Ishikawa (cell line): Measurements from ENCODE around the gene ADISSP.

Experiments used
- CEBPB ChIP-seq: IDR thresholded peaks from 2 replicates; pipeline ENCODE4 v1.6.1; 2012
- CREB1 ChIP-seq: IDR thresholded peaks from 2 replicates; pipeline ENCODE4 v1.6.1; 2012; ENCODE audit warnings: low read depth
- EGR1 ChIP-seq: IDR thresholded peaks from 2 replicates; pipeline ENCODE4 v1.6.1; 2012
- EP300 ChIP-seq: IDR thresholded peaks from 2 replicates; pipeline ENCODE4 v1.6.1; 2012; ENCODE audit warnings: borderline replicate concordance
- FOXM1 ChIP-seq: IDR thresholded peaks from 2 replicates; pipeline ENCODE4 v1.6.1; 2012; ENCODE audit warnings: low read depth, borderline replicate concordance
- MAX ChIP-seq: IDR thresholded peaks from 2 replicates; pipeline ENCODE4 v1.6.1; 2012
- NFIC ChIP-seq: IDR thresholded peaks from 2 replicates; pipeline ENCODE4 v1.6.1; 2012
- RAD21 ChIP-seq: IDR thresholded peaks from 2 replicates; pipeline ENCODE4 v1.6.1; 2012; ENCODE audit warnings: low read depth
- TAF1 ChIP-seq: IDR thresholded peaks from 2 replicates; pipeline ENCODE4 v1.6.1; 2012; ENCODE audit warnings: low read depth, mild to moderate bottlenecking
- TCF12 ChIP-seq: IDR thresholded peaks from 2 replicates; pipeline ENCODE4 v1.6.1; 2012; ENCODE audit warnings: low read depth
- TEAD4 ChIP-seq: IDR thresholded peaks from 2 replicates; pipeline ENCODE4 v1.6.1; 2012
- USF1 ChIP-seq: IDR thresholded peaks from 2 replicates; pipeline ENCODE4 v1.6.1; 2012
- YY1 ChIP-seq: IDR thresholded peaks from 2 replicates; pipeline ENCODE4 v1.6.1; 2012; ENCODE audit warnings: low read depth
- ZBTB7A ChIP-seq: IDR thresholded peaks from 2 replicates; pipeline ENCODE4 v1.6.1; 2012; ENCODE audit warnings: low read depth
- TF ChIP-seq, protein P1 (sequence below): IDR thresholded peaks from 2 replicates; pipeline ENCODE4 v1.6.1; 2012; ENCODE audit warnings: low read depth, mild to moderate bottlenecking

Gene ADISSP

GRCh38 chr20:3719046-3719445 lies 48.5 kb downstream of the ADISSP start:
- TF ChIP-seq NFIC: no peak
- no peak for TF ChIP-seq RAD21

GRCh38 chr20:3716195-3716834 lies 51.2 kb downstream of the ADISSP start:
- TF ChIP-seq RAD21: peak; percentile 90
- TF ChIP-seq, protein P1, sequence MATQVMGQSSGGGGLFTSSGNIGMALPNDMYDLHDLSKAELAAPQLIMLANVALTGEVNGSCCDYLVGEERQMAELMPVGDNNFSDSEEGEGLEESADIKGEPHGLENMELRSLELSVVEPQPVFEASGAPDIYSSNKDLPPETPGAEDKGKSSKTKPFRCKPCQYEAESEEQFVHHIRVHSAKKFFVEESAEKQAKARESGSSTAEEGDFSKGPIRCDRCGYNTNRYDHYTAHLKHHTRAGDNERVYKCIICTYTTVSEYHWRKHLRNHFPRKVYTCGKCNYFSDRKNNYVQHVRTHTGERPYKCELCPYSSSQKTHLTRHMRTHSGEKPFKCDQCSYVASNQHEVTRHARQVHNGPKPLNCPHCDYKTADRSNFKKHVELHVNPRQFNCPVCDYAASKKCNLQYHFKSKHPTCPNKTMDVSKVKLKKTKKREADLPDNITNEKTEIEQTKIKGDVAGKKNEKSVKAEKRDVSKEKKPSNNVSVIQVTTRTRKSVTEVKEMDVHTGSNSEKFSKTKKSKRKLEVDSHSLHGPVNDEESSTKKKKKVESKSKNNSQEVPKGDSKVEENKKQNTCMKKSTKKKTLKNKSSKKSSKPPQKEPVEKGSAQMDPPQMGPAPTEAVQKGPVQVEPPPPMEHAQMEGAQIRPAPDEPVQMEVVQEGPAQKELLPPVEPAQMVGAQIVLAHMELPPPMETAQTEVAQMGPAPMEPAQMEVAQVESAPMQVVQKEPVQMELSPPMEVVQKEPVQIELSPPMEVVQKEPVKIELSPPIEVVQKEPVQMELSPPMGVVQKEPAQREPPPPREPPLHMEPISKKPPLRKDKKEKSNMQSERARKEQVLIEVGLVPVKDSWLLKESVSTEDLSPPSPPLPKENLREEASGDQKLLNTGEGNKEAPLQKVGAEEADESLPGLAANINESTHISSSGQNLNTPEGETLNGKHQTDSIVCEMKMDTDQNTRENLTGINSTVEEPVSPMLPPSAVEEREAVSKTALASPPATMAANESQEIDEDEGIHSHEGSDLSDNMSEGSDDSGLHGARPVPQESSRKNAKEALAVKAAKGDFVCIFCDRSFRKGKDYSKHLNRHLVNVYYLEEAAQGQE: no peak

- TF ChIP-seq TAF1 (no peak), EP300 (no peak), RAD21 (no peak), YY1 (no peak), NFIC (no peak), TEAD4 (no peak), EGR1 (no peak), CEBPB (no peak), CREB1 (no peak), MAX (no peak)
- TF ChIP-seq, protein P1: no peak
Observed at GRCh38 chr20:3714092-3714491, 53.5 kb downstream of the ADISSP start.

GRCh38 chr20:3712279-3712873 lies 55.2 kb downstream of the ADISSP start, which contains the start of gene SIGLEC1:
Gene SIGLEC1 (minus strand): TSS chr20:3712600. CDS start chr20:3707128, 5,472 bp downstream.
- TF ChIP-seq TAF1 (no peak), CEBPB (0 out of 2 replicates have a peak, but pooled peaks have one; percentile 29)

DNA sequence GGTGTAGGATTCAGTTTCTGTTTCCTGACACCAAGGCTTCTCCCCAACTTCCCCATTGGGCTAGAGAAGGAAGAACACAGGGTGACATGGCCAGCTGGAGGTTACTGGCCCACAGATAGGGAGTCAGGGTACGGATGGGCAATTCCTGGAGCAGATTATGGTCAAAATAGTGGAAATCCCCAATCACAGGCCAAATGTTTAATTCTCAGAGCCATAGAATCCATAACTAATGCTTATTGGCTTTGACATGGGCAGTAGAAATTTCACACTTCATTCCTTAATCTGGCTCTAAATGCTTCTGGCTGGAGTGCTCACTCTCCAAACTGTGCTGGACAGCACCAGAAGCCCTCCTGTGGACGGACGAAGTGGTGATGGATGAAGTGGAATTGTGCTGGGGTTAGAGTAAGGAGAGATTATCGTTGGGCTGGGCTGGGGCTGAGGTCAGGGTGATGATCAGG lies 56.0 kb downstream of the ADISSP start:
- TF ChIP-seq, protein P1: peak; percentile 52; the same call in 1 of the 2 replicates
- TF ChIP-seq FOXM1: no peak
- TF ChIP-seq ZBTB7A: no peak
- TF ChIP-seq EP300: no peak

DNA sequence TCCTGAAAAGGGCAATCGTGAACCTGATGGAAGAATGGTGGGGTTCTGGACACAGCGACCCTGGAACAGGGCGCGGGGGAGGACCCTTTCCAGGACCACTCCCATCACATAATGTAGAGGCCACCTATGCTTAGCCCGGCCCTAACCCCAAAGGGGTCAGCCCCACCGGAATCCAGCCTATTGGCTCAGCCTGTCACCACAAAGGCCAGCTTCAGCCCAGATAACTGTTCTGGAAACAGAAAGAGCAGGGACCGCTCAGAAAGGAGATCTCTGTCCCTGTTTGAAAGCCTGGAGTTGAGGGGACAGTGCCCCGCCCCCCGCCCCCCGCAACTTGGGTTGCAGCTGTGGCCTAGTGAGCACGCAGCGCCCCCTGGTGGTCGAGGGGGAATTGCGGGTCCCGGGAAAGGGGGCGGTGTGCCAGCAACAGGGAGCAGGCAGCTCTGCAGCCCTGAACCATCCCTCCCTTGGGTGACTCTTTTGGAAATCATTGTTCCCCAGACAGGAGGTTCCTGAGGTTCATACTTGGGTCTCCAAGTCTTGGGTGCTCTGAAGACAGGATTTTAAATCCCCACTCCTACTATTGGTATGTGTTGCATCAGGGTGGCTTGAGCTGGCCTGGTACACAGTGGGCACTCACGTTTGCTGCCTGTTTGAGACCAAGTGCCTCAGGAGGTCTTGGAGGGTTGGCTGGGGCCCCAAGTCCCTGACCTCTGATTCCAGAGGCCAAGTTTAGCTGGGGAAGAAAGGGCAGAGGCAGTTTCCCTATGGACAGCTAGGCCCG lies 56.7 kb downstream of the ADISSP start:
- TF ChIP-seq USF1 (no peak), YY1 (no peak), TAF1 (no peak), FOXM1 (no peak), MAX (no peak), TCF12 (no peak), CREB1 (no peak), CEBPB (no peak), ZBTB7A (no peak; the same call in 1 of the 2 replicates), RAD21 (peak; percentile 94), NFIC (peak; percentile 13; the same call in 1 of the 2 replicates), EP300 (no peak), EGR1 (no peak), TEAD4 (no peak)
- TF ChIP-seq, protein P1: no peak
